DMS 273 (cell line): Measurements from ENCODE around the gene NDUFV1.
"Not testable (repeated sequence)": the region's sequence is repeated elsewhere in the genome, so short reads cannot be mapped to it uniquely, and the experiment has no call there.

Experiments
- DNase-seq: peaks from one replicate; lab custom pipeline; 2025; ENCODE audit not compliant: unreplicated experiment; lab: John Stamatoyannopoulos, UW

Gene NDUFV1

GRCh38 chr11:67626970-67627369, 20.2 kb downstream of the NDUFV1 start:
- DNase-seq = no peak

GRCh38 chr11:67627441-67627811, 20.7 kb downstream of the NDUFV1 start:
- no peak for DNase-seq

- no peak for DNase-seq
Measured at GRCh38 chr11:67627812-67628624, 21.3 kb downstream of the NDUFV1 start.

GRCh38 chr11:67628710-67629385, 22.1 kb downstream of the NDUFV1 start:
- DNase-seq = no peak

GRCh38 chr11:67629386-67630227, 22.9 kb downstream of the NDUFV1 start, which contains the start of gene NUDT8:
Gene NUDT8, minus strand, starts transcription at chr11:67629937. Its CDS starts 26 bp downstream, at chr11:67629911.
- DNase-seq = peak; percentile 90

GRCh38 chr11:67630228-67630942, 23.6 kb downstream of the NDUFV1 start:
- DNase-seq = peak; percentile 96

GRCh38 chr11:67630943-67631331, 24.2 kb downstream of the NDUFV1 start:
- DNase-seq = no peak

GRCh38 chr11:67631411-67631810, 24.7 kb downstream of the NDUFV1 start:
- DNase-seq = no peak

- DNase-seq = no peak
Measured at GRCh38 chr11:67631853-67632174, 25.1 kb downstream of the NDUFV1 start.

- no peak for DNase-seq
Measured at GRCh38 chr11:67632175-67632981, 25.6 kb downstream of the NDUFV1 start.

- DNase-seq = no peak
Measured at GRCh38 chr11:67632982-67633755, 26.4 kb downstream of the NDUFV1 start.

GRCh38 chr11:67633758-67634365, 27.1 kb downstream of the NDUFV1 start:
- no peak for DNase-seq

- no peak for DNase-seq
Measured at GRCh38 chr11:67634366-67635230, 27.9 kb downstream of the NDUFV1 start.

- DNase-seq = no peak
Measured at GRCh38 chr11:67635231-67635521, 28.4 kb downstream of the NDUFV1 start.

GRCh38 chr11:67636962-67637361, 30.2 kb downstream of the NDUFV1 start:
- DNase-seq = no peak

- DNase-seq = not testable (repeated sequence)
Measured at GRCh38 chr11:67637441-67637840, 30.7 kb downstream of the NDUFV1 start.

- DNase-seq = no peak
Measured at GRCh38 chr11:67638535-67639437, 32.0 kb downstream of the NDUFV1 start.
